Activated CD4-positive, alpha-beta memory T cell treated with anti-CD3 and anti-CD28 coated beads, Interleukin-2, amount 10 ng/mL, durations not matched to agents 7 days and 5 days (primary cell): ENCODE measurements around the gene DPP10. TPM values are rescaled to one million over a fixed set of nuclear protein-coding genes. Genes with fewer than 3 reads are reported as not detected.

Source experiments
- CTCF ChIA-PET: fragments of 350-600 bp; sonication (Branson Sonifier 250); formaldehyde crosslinking; loops from one replicate; lab custom pipeline; 2021; ENCODE audit warnings: antibody characterized with exemption, inconsistent platforms; lab: Charles Lee
- POLR2A ChIA-PET: fragments of 350-600 bp; sonication (Branson Sonifier 250); formaldehyde crosslinking; loops from one replicate; lab custom pipeline; 2021; ENCODE audit warnings: antibody characterized with exemption; lab: Charles Lee
- DNase-seq: peaks from one replicate; pipeline ENCODE4 v3.0.0-alpha.2; 2020
- H3K27ac Mint-ChIP-seq: one replicate; pipeline ENCODE4 v1.8.0; 2021; ENCODE audit warnings: mild to moderate bottlenecking, mixed read lengths
- H3K27me3 Mint-ChIP-seq: one replicate; pipeline ENCODE4 v1.8.0; 2021; ENCODE audit warnings: mixed read lengths
- H3K36me3 Mint-ChIP-seq: one replicate; pipeline ENCODE4 v1.8.0; 2021; ENCODE audit warnings: low read depth, mixed read lengths
- H3K4me1 Mint-ChIP-seq: one replicate; pipeline ENCODE4 v1.8.0; 2021; ENCODE audit warnings: mixed read lengths
- H3K4me3 Mint-ChIP-seq: one replicate; pipeline ENCODE4 v1.8.0; 2021; ENCODE audit warnings: mild to moderate bottlenecking, mixed read lengths
- H3K9me3 Mint-ChIP-seq: one replicate; pipeline ENCODE4 v1.8.0; 2021; ENCODE audit warnings: mixed read lengths
- total RNA-seq, 2 experiments: library from RNA; stranded (reverse); gene quantifications; one replicate each; pipeline ENCODE4 v1.2.3, GENCODE V29; 2021

The DPP10 gene
- total RNA-seq, 2 experiments from 2014 or later: not detected

- Mint-ChIP-seq H3K27me3 (no peaks in the 10 kb centered on the region), H3K4me1 (no peaks in the 10 kb centered on the region), H3K4me3 (no peak overlapping the region), H3K27ac (no peak overlapping the region), H3K36me3 (no peaks in the 10 kb centered on the region), H3K9me3 (no peaks in the 10 kb centered on the region)
- ChIA-PET CTCF (no interaction called here), POLR2A (no interaction called here)
- no peak for DNase-seq
These were observed 84.4 kb downstream of the DPP10 start for GRCh38 chr2:114526841-114527240.

- H3K36me3 Mint-ChIP-seq: no peaks in the 10 kb centered on the region
- H3K4me1 Mint-ChIP-seq: no peaks in the 10 kb centered on the region
- H3K4me3 Mint-ChIP-seq: no peak overlapping the region
- ChIA-PET CTCF (no interaction called here), POLR2A (no interaction called here)
- H3K9me3 Mint-ChIP-seq: no peaks in the 10 kb centered on the region
- H3K27ac Mint-ChIP-seq: no peak overlapping the region
- no peaks in the 10 kb centered on the region for H3K27me3 Mint-ChIP-seq
- DNase-seq: no peak
These were observed 85.0 kb downstream of the DPP10 start for GRCh38 chr2:114527330-114527983.

DNA sequence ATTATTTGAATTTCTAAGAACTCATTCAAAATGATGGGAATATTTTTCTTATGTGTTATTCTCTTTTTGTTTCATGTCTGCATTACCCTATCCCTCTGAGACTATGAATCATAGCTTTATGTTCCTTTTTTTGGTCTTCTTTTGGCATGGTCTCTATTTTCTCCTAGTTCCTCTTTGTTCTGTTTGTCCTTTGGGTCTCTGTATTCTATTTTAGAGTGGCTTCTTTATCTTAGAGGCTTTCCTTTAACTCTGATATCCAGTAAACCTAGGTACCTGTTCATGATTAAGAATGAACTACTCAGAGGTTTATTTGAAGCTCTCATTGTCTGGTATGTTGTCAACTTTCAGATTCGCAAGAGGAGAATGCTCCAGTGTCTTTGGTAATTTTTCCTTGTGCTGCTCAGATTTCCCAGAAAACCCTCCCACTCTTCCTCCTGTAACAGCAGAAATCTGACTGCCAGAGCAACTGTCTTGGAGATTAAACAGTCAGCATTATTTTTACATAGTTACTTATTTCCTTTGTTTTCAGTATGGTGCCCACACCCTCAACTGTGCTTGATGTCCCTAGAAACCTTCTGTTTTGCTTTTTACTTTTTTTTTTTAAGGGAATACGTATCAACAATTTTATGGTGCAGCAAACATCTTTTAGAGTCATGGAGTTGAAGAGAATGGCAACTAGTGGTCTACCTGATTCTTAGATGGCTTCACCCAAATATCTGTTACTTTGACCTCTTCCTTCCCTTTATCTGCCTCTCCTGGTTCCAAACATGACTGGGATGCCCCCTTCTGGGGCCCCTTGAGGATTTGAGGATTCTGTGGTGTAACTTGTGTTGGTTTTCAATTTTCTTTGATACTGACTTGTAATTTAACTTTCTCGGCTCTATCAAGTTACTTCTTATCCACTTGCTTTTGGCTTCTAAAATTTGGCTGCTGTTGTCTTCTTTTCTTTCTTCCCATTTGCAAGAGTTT lies 92.0 kb downstream of the DPP10 start:
- H3K36me3 Mint-ChIP-seq: no peaks in the 10 kb centered on the region
- POLR2A ChIA-PET: no interaction called here

DNA sequence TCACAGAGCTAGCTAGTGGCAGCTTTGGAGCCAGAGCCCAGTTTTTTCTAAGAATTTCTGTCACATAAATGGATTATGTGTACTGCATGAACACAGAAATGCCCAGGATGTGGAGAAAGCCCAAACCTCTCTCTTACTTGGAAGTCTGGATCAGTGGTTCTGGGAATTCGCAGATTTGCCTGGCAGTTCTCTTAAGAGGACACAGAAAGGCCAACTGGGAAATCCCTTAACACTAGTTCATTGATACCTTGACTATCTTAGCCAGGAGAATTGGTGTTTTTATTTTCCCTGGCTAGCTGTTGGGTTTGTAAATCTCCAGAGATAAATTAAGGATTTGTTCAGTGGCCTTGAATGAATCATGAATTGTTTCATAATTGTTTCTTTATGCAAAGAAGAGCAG lies 95.3 kb downstream of the DPP10 start:
- Mint-ChIP-seq H3K36me3 (no peaks in the 10 kb centered on the region), H3K4me1 (no peaks in the 10 kb centered on the region), H3K27me3 (no peaks in the 10 kb centered on the region), H3K27ac (no peak overlapping the region), H3K4me3 (no peak overlapping the region), H3K9me3 (no peaks in the 10 kb centered on the region)
- DNase-seq: no peak
- POLR2A ChIA-PET: no interaction called here
- CTCF ChIA-PET: no interaction called here

More for the DNA sequence above, 92.0 kb downstream of the DPP10 start:
- Mint-ChIP-seq H3K9me3 (no peaks in the 10 kb centered on the region), H3K4me3 (no peak overlapping the region), H3K27ac (no peak overlapping the region), H3K27me3 (no peaks in the 10 kb centered on the region), H3K4me1 (no peaks in the 10 kb centered on the region)
- CTCF ChIA-PET: no interaction called here
- no peak for DNase-seq

DNA sequence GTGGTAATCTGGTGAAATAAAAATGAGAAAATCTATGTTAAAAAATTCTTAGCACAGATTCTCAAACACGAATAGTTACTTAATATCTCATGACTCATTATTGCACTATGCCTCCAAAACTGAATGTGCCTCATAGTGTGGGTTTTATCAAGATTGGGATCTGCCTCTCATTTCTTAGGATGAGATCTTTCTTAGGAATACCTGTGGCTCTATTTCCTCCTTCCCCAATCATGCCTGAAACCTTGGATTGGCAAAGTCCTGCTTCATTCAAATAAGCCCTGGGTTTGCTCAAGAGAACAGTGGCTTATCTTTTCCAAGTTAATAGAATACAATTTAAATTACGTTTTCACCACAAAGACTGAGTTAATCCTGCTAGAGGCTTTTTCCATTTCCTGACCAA lies 100.3 kb downstream of the DPP10 start:
- ChIA-PET POLR2A (no interaction called here), CTCF (no interaction called here)
- H3K4me1 Mint-ChIP-seq: no peaks in the 10 kb centered on the region
- H3K36me3 Mint-ChIP-seq: no peaks in the 10 kb centered on the region
- no peaks in the 10 kb centered on the region for H3K27me3 Mint-ChIP-seq
- DNase-seq: no peak
- H3K9me3 Mint-ChIP-seq: no peaks in the 10 kb centered on the region
- H3K27ac Mint-ChIP-seq: no peak overlapping the region
- no peak overlapping the region for H3K4me3 Mint-ChIP-seq

GRCh38 chr2:114543236-114543766 lies 100.9 kb downstream of the DPP10 start:
- H3K27ac Mint-ChIP-seq: no peak overlapping the region
- no peaks in the 10 kb centered on the region for H3K36me3 Mint-ChIP-seq
- H3K27me3 Mint-ChIP-seq: no peaks in the 10 kb centered on the region
- H3K4me1 Mint-ChIP-seq: no peaks in the 10 kb centered on the region
- no peaks in the 10 kb centered on the region for H3K9me3 Mint-ChIP-seq
- no peak for DNase-seq
- CTCF ChIA-PET: no interaction called here
- H3K4me3 Mint-ChIP-seq: no peak overlapping the region
- POLR2A ChIA-PET: no interaction called here

- POLR2A ChIA-PET: no interaction called here
- DNase-seq: no peak
- H3K4me1 Mint-ChIP-seq: no peaks in the 10 kb centered on the region
- CTCF ChIA-PET: no interaction called here
- H3K9me3 Mint-ChIP-seq: no peaks in the 10 kb centered on the region
- no peaks in the 10 kb centered on the region for H3K36me3 Mint-ChIP-seq
- no peak overlapping the region for H3K27ac Mint-ChIP-seq
- H3K27me3 Mint-ChIP-seq: no peaks in the 10 kb centered on the region
- no peak overlapping the region for H3K4me3 Mint-ChIP-seq
These were observed 102.6 kb downstream of the DPP10 start for GRCh38 chr2:114545052-114545451.

DNA sequence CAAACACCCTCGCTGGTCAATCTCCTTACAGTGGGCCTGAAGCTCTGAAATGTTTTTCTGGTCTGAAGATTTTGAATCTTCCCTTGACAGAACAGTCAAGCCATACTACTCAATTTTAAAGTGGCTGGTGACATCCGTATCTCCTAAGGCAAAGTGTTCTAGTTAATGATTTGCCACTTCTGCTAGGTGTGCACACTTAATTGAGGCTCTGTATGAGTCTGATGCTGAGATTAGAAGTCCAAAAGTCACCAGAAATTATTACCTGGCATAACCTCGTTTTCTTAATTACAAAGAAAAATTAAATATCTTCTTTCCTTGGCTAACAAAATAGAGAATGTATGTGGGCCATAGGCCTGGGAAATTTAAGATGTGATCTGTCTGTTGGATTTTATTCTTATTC lies 104.1 kb downstream of the DPP10 start:
- ChIA-PET POLR2A (no interaction called here), CTCF (no interaction called here)
- no peak for DNase-seq
- no peak overlapping the region for H3K4me3 Mint-ChIP-seq
- no peaks in the 10 kb centered on the region for H3K9me3 Mint-ChIP-seq
- H3K27me3 Mint-ChIP-seq: no peaks in the 10 kb centered on the region
- no peaks in the 10 kb centered on the region for H3K36me3 Mint-ChIP-seq
- H3K4me1 Mint-ChIP-seq: no peaks in the 10 kb centered on the region
- H3K27ac Mint-ChIP-seq: no peak overlapping the region

GRCh38 chr2:114548151-114548550 lies 105.7 kb downstream of the DPP10 start:
- DNase-seq: no peak
- Mint-ChIP-seq H3K27me3 (no peaks in the 10 kb centered on the region), H3K36me3 (no peaks in the 10 kb centered on the region), H3K9me3 (no peaks in the 10 kb centered on the region), H3K27ac (no peak overlapping the region), H3K4me3 (no peak overlapping the region), H3K4me1 (no peaks in the 10 kb centered on the region)
- ChIA-PET POLR2A (no interaction called here), CTCF (interaction anchor here (0.6 kb wide), 1 partner anchor 427 kb away, joined by 3 read pairs; no protein-coding TSS in a partner anchor)

DNA sequence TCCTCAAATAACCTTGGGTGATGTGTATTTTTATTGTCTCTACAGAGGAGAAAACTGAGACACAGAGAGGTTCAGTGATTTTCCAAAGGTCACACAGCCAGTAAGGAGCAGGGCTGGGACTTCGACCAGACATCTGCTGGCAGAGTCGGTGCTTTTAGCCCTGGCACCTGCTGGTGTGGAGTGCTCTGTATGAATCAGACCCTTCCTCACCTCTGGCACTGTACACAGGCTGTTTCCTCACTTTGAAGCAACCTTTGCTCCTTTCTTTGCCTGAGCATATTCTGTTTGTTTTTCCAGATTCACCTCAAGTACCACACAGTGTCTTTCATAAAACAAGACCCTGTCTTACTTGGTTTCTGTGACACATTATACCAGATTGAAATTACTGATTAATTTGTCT lies 107.9 kb downstream of the DPP10 start:
- DNase-seq: no peak
- Mint-ChIP-seq H3K9me3 (no peaks in the 10 kb centered on the region), H3K27ac (no peak overlapping the region), H3K27me3 (no peaks in the 10 kb centered on the region), H3K4me3 (no peak overlapping the region), H3K4me1 (no peaks in the 10 kb centered on the region), H3K36me3 (no peaks in the 10 kb centered on the region)
- CTCF ChIA-PET: no interaction called here
- POLR2A ChIA-PET: no interaction called here

GRCh38 chr2:114550895-114551793 lies 108.7 kb downstream of the DPP10 start:
- Mint-ChIP-seq H3K27ac (no peak overlapping the region), H3K9me3 (no peaks in the 10 kb centered on the region), H3K4me1 (no peaks in the 10 kb centered on the region), H3K4me3 (no peak overlapping the region), H3K36me3 (no peaks in the 10 kb centered on the region), H3K27me3 (no peaks in the 10 kb centered on the region)
- DNase-seq: peak; percentile 20
- CTCF ChIA-PET: no interaction called here
- POLR2A ChIA-PET: no interaction called here

- Mint-ChIP-seq H3K4me1 (no peaks in the 10 kb centered on the region), H3K36me3 (no peaks in the 10 kb centered on the region), H3K27me3 (no peaks in the 10 kb centered on the region), H3K9me3 (no peaks in the 10 kb centered on the region), H3K27ac (no peak overlapping the region), H3K4me3 (no peak overlapping the region)
- ChIA-PET CTCF (no interaction called here), POLR2A (no interaction called here)
- DNase-seq: no peak
These were observed 110.6 kb downstream of the DPP10 start for GRCh38 chr2:114553027-114553426.

DNA sequence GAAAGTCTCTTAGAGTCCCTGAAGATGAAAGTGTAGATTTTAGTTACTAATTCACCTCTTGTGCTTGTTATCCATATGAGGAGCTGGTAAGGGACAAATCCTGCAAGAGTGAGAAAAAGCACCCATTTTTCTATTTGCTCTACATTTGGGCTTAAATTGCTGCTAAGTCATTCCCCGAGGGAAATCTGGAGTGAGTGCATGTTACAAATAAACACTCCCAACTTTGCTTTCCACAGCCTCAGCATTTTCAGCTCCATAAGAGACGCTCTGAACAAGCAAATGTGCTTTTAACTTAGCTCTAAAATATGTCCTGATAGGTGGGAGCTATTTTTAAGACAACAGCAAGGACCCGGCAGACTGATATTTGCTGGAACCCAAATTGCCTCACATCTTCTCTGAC lies 126.7 kb downstream of the DPP10 start:
- Mint-ChIP-seq H3K4me3 (no peak overlapping the region), H3K27me3 (peaks cover 1% of the 10 kb centered on the region), H3K9me3 (no peaks in the 10 kb centered on the region), H3K4me1 (no peaks in the 10 kb centered on the region), H3K27ac (no peak overlapping the region), H3K36me3 (no peaks in the 10 kb centered on the region)
- POLR2A ChIA-PET: no interaction called here
- CTCF ChIA-PET: no interaction called here
- no peak for DNase-seq
